H1 (cell line): Measurements from ENCODE around the gene UGT1A6. TPM values are rescaled to one million over a fixed set of nuclear protein-coding genes. Genes with fewer than 3 reads are reported as not detected.

Source experiments
- CTCF ChIA-PET: fragments of 300-600 bp; sonication (Branson Sonifier 250); formaldehyde crosslinking; loops from one replicate; lab custom pipeline; 2021; ENCODE audit not compliant: partially characterized antibody; lab: Charles Lee
- POLR2A ChIA-PET: fragments of 300-600 bp; sonication (Branson Sonifier 250); formaldehyde crosslinking; loops from one replicate; lab custom pipeline; 2021; ENCODE audit warnings: inconsistent platforms; ENCODE audit not compliant: partially characterized antibody; lab: Charles Lee
- DNase-seq, 2 experiments: peaks; one replicate each; pipeline versions ENCODE4 v3.0.0 to v3.0.0-alpha.2; 2010 to 2022; ENCODE audit warnings: low spot score in 2 of 2, low read depth in 1 of 2, mixed read lengths in 1 of 2
- FAIRE-seq: peaks from 2 replicates; lab custom pipeline; 2011; peaks lifted over from hg19 to GRCh38; lab: Jason Lieb, UNC
- H2AFZ ChIP-seq: 2 replicates; pipeline ENCODE4 v1.8.1; 2012; ENCODE audit warnings: low read length, inconsistent platforms
- H2AK5ac ChIP-seq: 2 replicates; pipeline ENCODE4 v1.6.1; 2013; ENCODE audit warnings: low read depth, low read length
- H2BK120ac ChIP-seq: replicated peaks from 2 replicates; pipeline ENCODE3; 2013; ENCODE audit warnings: low read depth, low read length, inconsistent platforms
- H2BK12ac ChIP-seq: 2 replicates; pipeline ENCODE4 v1.6.1; 2013; ENCODE audit warnings: low read depth, low read length
- H2BK15ac ChIP-seq: 2 replicates; pipeline ENCODE4 v1.6.1; 2013; ENCODE audit warnings: low read length
- H2BK20ac ChIP-seq: 2 replicates; pipeline ENCODE4 v1.6.1; 2013; ENCODE audit warnings: low read length
- H2BK5ac ChIP-seq: 2 replicates; pipeline ENCODE4 v1.6.1; 2013; ENCODE audit warnings: low read depth, low read length
- H3K14ac ChIP-seq: 2 replicates; pipeline ENCODE4 v1.6.1; 2013; ENCODE audit warnings: inconsistent platforms; ENCODE audit not compliant: insufficient read length
- H3K18ac ChIP-seq: 2 replicates; pipeline ENCODE4 v1.6.1; 2013; ENCODE audit warnings: low read length; ENCODE audit errors: extremely low read depth
- H3K23ac ChIP-seq: 2 replicates; pipeline ENCODE4 v1.6.1; 2013; ENCODE audit warnings: inconsistent platforms; ENCODE audit not compliant: insufficient read length
- H3K23me2 ChIP-seq: 2 replicates; pipeline ENCODE4 v1.6.1; 2013; ENCODE audit warnings: low read depth, low read length
- H3K27ac ChIP-seq: 2 replicates; pipeline ENCODE4 v1.6.1; 2011; ENCODE audit warnings: low read depth, low read length, inconsistent platforms
- H3K27me3 ChIP-seq, 4 experiments: replicated peaks in 1 of 4; 1 replicate in 1 of 4; 2 replicates in 3 of 4; pipeline versions ENCODE4 v1.6.1 to v1.8.1; 2011 to 2013; ENCODE audit warnings: low read length in 3 of 4, mild to moderate bottlenecking in 3 of 4, inconsistent platforms in 2 of 4, mixed read lengths in 2 of 4, moderate library complexity in 1 of 4; ENCODE audit not compliant: control insufficient read depth in 3 of 4, insufficient read depth in 3 of 4; ENCODE audit errors: extremely low read depth in 1 of 4
- H3K36me3 ChIP-seq, 4 experiments: 2 replicates each; pipeline versions ENCODE4 v1.6.1 to v1.8.1; 2011 to 2013; ENCODE audit warnings: mild to moderate bottlenecking in 4 of 4, low read length in 3 of 4, moderate library complexity in 2 of 4, control low read depth in 1 of 4, inconsistent platforms in 1 of 4; ENCODE audit not compliant: insufficient read depth in 4 of 4, control insufficient read depth in 2 of 4
- H3K4ac ChIP-seq: replicated peaks from 2 replicates; pipeline ENCODE3; 2013; ENCODE audit warnings: low read length, low read depth, mixed read lengths, inconsistent platforms; ENCODE audit not compliant: insufficient read length
- H3K4me1 ChIP-seq, 4 experiments: replicated peaks in 1 of 4; 1 replicate in 1 of 4; 2 replicates in 3 of 4; pipeline versions ENCODE4 v1.6.1 to v1.8.1; 2011 to 2013; ENCODE audit warnings: low read length in 3 of 4, inconsistent platforms in 2 of 4, mixed read lengths in 1 of 4; ENCODE audit not compliant: insufficient read depth in 4 of 4, control insufficient read depth in 3 of 4
- H3K4me2 ChIP-seq, 2 experiments: 2 replicates each; pipeline versions ENCODE4 v1.6.1 to v1.8.1; 2011 to 2013; ENCODE audit warnings: low read depth in 2 of 2, low read length in 2 of 2, control low read depth in 1 of 2, inconsistent platforms in 1 of 2, mild to moderate bottlenecking in 1 of 2; ENCODE audit not compliant: insufficient read depth in 1 of 2
- H3K4me3 ChIP-seq, 4 experiments: fragments of 200-600, 300-600 bp in 1 of 4; sonication (generic), shearing (Covaris generic), sonication (Bioruptor Twin) in 1 of 4; 2 replicates each; pipeline versions ENCODE4 v1.5.1 to v1.8.1; 2011 to 2016; ENCODE audit warnings: low read length in 4 of 4, low read depth in 3 of 4, control low read depth in 2 of 4, inconsistent platforms in 2 of 4, mild to moderate bottlenecking in 2 of 4, mixed read lengths in 1 of 4, moderate library complexity in 1 of 4; ENCODE audit not compliant: insufficient read depth in 2 of 4; ENCODE audit errors: extremely low read depth in 1 of 4
- H3K56ac ChIP-seq: replicated peaks from 2 replicates; pipeline ENCODE3; 2013; ENCODE audit warnings: low read depth, mild to moderate bottlenecking, mixed read lengths, low read length, inconsistent platforms; ENCODE audit not compliant: insufficient read length
- H3K79me1 ChIP-seq: 2 replicates; pipeline ENCODE4 v1.6.1; 2013; ENCODE audit warnings: low read depth, low read length, control low read depth
- H3K79me2 ChIP-seq, 2 experiments: 2 replicates each; pipeline versions ENCODE4 v1.6.1 to v1.8.1; 2012 to 2013; ENCODE audit warnings: low read length in 2 of 2, mild to moderate bottlenecking in 2 of 2, inconsistent platforms in 1 of 2; ENCODE audit not compliant: insufficient read depth in 2 of 2, control insufficient read depth in 1 of 2
- H3K9ac ChIP-seq, 4 experiments: replicated peaks in 1 of 4; 1 replicate in 1 of 4; 2 replicates in 3 of 4; pipeline versions ENCODE4 v1.6.1 to v1.8.1; 2011 to 2013; ENCODE audit warnings: low read depth in 3 of 4, low read length in 3 of 4, control low read depth in 2 of 4, mild to moderate bottlenecking in 2 of 4, moderate library complexity in 2 of 4, inconsistent platforms in 1 of 4; ENCODE audit errors: extremely low read depth in 1 of 4
- H3K9me3 ChIP-seq, 2 experiments: 2 replicates each; pipeline versions ENCODE4 v1.6.1 to v1.8.1; 2012 to 2013; ENCODE audit warnings: mild to moderate bottlenecking in 2 of 2, moderate library complexity in 2 of 2, control low read depth in 1 of 2, inconsistent platforms in 1 of 2, low read depth in 1 of 2, low read length in 1 of 2, mixed read lengths in 1 of 2; ENCODE audit not compliant: insufficient read depth in 2 of 2
- H4K20me1 ChIP-seq, 2 experiments: replicated peaks in 1 of 2; 2 replicates each; pipeline versions ENCODE3 to v1.8.1; 2011 to 2013; ENCODE audit warnings: inconsistent platforms in 2 of 2, low read length in 2 of 2, mild to moderate bottlenecking in 1 of 2; ENCODE audit not compliant: insufficient read depth in 2 of 2, control insufficient read depth in 1 of 2
- H4K5ac ChIP-seq: 2 replicates; pipeline ENCODE4 v1.6.1; 2013; ENCODE audit warnings: low read length, low read depth, mixed read lengths, inconsistent platforms; ENCODE audit not compliant: insufficient read length
- H4K8ac ChIP-seq: 2 replicates; pipeline ENCODE4 v1.8.0; 2013; ENCODE audit warnings: mild to moderate bottlenecking, moderate library complexity, low read length, inconsistent platforms; ENCODE audit not compliant: insufficient read depth; ENCODE audit errors: extremely low read depth
- H4K91ac ChIP-seq: replicated peaks from 2 replicates; pipeline ENCODE3; 2013; ENCODE audit warnings: low read length, mixed read lengths, inconsistent platforms; ENCODE audit not compliant: insufficient read length
- EGR1 ChIP-seq: IDR thresholded peaks from 2 replicates; pipeline ENCODE4 v1.6.1; 2011; ENCODE audit warnings: low read depth, low read length, borderline replicate concordance
- KDM5A ChIP-seq: fragments of 200-600 bp; IDR thresholded peaks from 2 replicates; pipeline ENCODE4 v1.7.1; 2012; ENCODE audit warnings: mild to moderate bottlenecking, low read length, inconsistent platforms, mixed read lengths
- NANOG ChIP-seq: IDR thresholded peaks from 2 replicates; pipeline ENCODE4 v1.6.1; 2011; ENCODE audit warnings: low read length, low read depth, mild to moderate bottlenecking, inconsistent platforms; ENCODE audit not compliant: insufficient read depth, poor library complexity, severe bottlenecking
- SIX5 ChIP-seq: IDR thresholded peaks from 2 replicates; pipeline ENCODE4 v1.6.1; 2011; ENCODE audit warnings: mild to moderate bottlenecking, low read depth, low read length
- TEAD4 ChIP-seq: IDR thresholded peaks from 2 replicates; pipeline ENCODE4 v1.6.1; 2012; ENCODE audit warnings: low read depth, low read length, inconsistent platforms, mixed read lengths
- USF2 ChIP-seq: IDR thresholded peaks from 2 replicates; pipeline ENCODE4 v1.6.1; 2011; ENCODE audit warnings: low read length, improper control_type of control experiment
- WGBS, 2 experiments: shearing (Covaris generic) in 1 of 2; methylation state at CpG; one replicate each; pipeline versions ENCODE4 v1.1.6 to v1.1.7; 2013 to 2015; ENCODE audit warnings: low lambda C conversion rate in 2 of 2, mixed read lengths in 2 of 2, inconsistent platforms in 1 of 2, low coverage in 1 of 2, missing lambda C conversion rate in 1 of 2; ENCODE audit not compliant: insufficient replicate concordance in 2 of 2, insufficient coverage in 1 of 2, insufficient read length in 1 of 2; ENCODE audit errors: extremely low coverage in 1 of 2, missing lambda C conversion rate in 1 of 2; 5-methylcytosine and 5-hydroxymethylcytosine counted together
- polyA plus RNA-seq, 7 experiments: library from polyadenylated mRNA; depleted of rRNA in 3 of 7; stranded (reverse) in 5 of 7; unstranded in 2 of 7; fragments of >200 nt in 5 of 7; fragments of 200-250 nt in 2 of 7; gene quantifications; 1 replicate in 5 of 7; 2 replicates in 1 of 7; 4 replicates in 1 of 7; pipeline versions ENCODE4 v1.2.1 to v1.2.3, GENCODE V29; 2011 to 2013; ENCODE audit warnings: missing spikeins in 2 of 7, mixed read lengths in 2 of 7
- total RNA-seq: library from RNA; stranded (reverse); fragmentation: NEBNext Ultra II Directional; extraction: Animal tissue kit (Norgen Biotek cat#: 25700); gene quantifications from 2 replicates; pipeline ENCODE4 v1.2.1, GENCODE V29; 2021

Gene UGT1A6
- total and polyA plus RNA-seq, 2 of the 8 experiments (the other 6 are each of a cell fraction or from before 2014, with no cell fraction given) = not detected

- Histone ChIP-seq H2BK15ac (no peak within 1 kb of the TSS), H3K36me3 (no peaks in the 10 kb centered on the region), H3K23ac (no peak within 1 kb of the TSS), H4K5ac (no peak within 1 kb of the TSS), H3K56ac (no peak within 1 kb of the TSS), H2BK12ac (no peak within 1 kb of the TSS), H3K4ac (no peak within 1 kb of the TSS), H2BK5ac (no peak within 1 kb of the TSS), H3K4me3 (no peak within 1 kb of the TSS), H4K8ac (no peak within 1 kb of the TSS), H3K27me3 (no peaks in the 10 kb centered on the region), H3K9ac (no peak within 1 kb of the TSS), H3K27ac (no peak within 1 kb of the TSS), H3K9me3 (peaks cover 0 to 3% of the 10 kb centered on the region in 2 experiments; a peak in 2 of 4 replicates), H2BK20ac (no peak within 1 kb of the TSS), H3K79me2 (no peaks in the 10 kb centered on the region), H3K23me2 (no peaks in the 10 kb centered on the region), H3K4me1 (no peaks in the 10 kb centered on the region), H3K14ac (no peak within 1 kb of the TSS), H3K79me1 (no peaks in the 10 kb centered on the region), H3K18ac (no peak within 1 kb of the TSS), H2AFZ (no peak within 1 kb of the TSS), H2AK5ac (no peak within 1 kb of the TSS)
- ChIA-PET POLR2A (no interaction called here), CTCF (interaction anchor here (0.8 to 1.4 kb wide), 2 partner anchors 9 to 10 kb away, joined by 3 to 4 read pairs; no protein-coding TSS in a partner anchor)
- 87% methylated on average over 6 of the region's 6 CpGs; no CpG with 5 or more reads in 1 of the 2 experiments for WGBS, 2 experiments
- FAIRE-seq = no peak
- no peak for DNase-seq
- TF ChIP-seq USF2 (no peak), NANOG (no peak), EGR1 (no peak), SIX5 (no peak), TEAD4 (no peak), KDM5A (no peak)
- TF ChIP-seq, all 59 proteins: peak for 0
- no peak within 1 kb of the TSS for H4K91ac ChIP-seq
- H3K4me2 ChIP-seq = no peak within 1 kb of the TSS
- H4K20me1 ChIP-seq = no peaks in the 10 kb centered on the region
- H2BK120ac ChIP-seq = no peak within 1 kb of the TSS
These were observed 67.4 kb downstream of the UGT1A6 start, which contains the start of gene UGT1A1 for GRCh38 chr2:233760043-233760442. TSS of gene UGT1A1 (plus strand) at chr2:233760270. CDS start at chr2:233760288, 18 bp downstream.
